Sciatic nerve (tissue), 1 donor: Measurements from ENCODE around the gene B3GALT2. TPM values are rescaled to one million over a fixed set of nuclear protein-coding genes. Genes with fewer than 3 reads are reported as not detected.

Source experiments
- microRNA-seq: library from miRNA; unstranded; fragments of <30 nt; microRNA quantifications from one replicate; pipeline ENCODE4 v1.2.0, GENCODE V29; 2020
- total RNA-seq: library from RNA; stranded (reverse); fragmentation: NEBNext Ultra II Directional; extraction: Animal tissue kit (Norgen Biotek cat#: 25700); gene quantifications from one replicate; pipeline ENCODE4 v1.2.1, GENCODE V29; 2021
- donor health status: DM: no; HTN: no; CAD: no.

B3GALT2 gene
- total RNA-seq, 1 donor from 2014 or later, result 10.2 TPM

Small RNAs within 50 kb of the gene (microRNA-seq; reads per million reads assigned to microRNA genes)
- not detected for gene MIR1278

Other genes with a start within 250 kb of the B3GALT2 start
- 34.0 TPM for gene UCHL5, start 127.3 kb downstream of the B3GALT2 start, total RNA-seq
- 84.8 TPM for gene RO60, start 127.0 kb downstream of the B3GALT2 start, total RNA-seq
- 16.0 TPM for gene GLRX2, start 81.2 kb downstream of the B3GALT2 start, total RNA-seq
- gene CDC73, start 64.6 kb downstream of the B3GALT2 start, total RNA-seq, result 83.1 TPM